ENCODE measurements around the gene NF1.
"Not testable (repeated sequence)": the region's sequence is repeated elsewhere in the genome, so short reads cannot be mapped to it uniquely, and the experiment has no call there.

Gene NF1

DNA sequence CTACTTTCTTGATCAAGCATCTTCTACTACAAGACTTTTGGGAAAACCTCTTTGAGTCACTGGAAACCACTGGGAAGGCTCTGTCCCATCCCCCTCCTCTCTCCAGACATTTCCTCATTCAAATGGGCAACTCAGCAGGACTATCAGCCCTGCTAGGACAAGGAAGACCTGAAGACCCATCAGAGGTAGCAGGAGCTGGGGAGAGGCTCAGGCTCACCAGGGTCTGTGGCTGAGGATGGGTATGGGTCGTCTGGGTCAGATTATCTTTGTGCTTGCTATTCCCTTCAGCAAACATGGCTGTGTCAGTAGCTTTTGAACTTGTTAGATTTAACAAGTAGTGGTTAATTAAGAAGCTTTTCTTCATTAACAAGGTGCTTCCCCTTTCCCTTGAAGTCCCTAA lies 15.0 kb upstream of the NF1 start:
- DNase-seq: no peak

DNA sequence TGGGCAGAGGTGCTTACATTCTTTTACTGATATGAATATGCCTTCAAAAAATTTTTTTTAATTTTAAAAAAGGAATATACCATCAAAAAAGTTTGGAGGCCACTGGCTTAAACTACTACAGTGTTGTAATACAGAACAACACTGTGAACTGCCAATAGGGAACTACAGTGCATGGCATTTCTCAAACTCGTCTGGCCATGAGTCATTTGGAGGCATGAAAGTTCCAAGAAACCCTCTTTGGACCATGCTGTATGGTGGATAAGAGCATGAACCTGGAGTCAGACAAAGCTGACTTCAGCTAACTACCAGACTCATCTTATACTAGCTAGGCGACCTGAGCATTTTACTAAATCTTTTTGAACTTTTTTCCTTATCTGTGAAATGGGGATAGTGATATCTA lies 9.2 kb upstream of the NF1 start:
- DNase-seq: no peak

DNA sequence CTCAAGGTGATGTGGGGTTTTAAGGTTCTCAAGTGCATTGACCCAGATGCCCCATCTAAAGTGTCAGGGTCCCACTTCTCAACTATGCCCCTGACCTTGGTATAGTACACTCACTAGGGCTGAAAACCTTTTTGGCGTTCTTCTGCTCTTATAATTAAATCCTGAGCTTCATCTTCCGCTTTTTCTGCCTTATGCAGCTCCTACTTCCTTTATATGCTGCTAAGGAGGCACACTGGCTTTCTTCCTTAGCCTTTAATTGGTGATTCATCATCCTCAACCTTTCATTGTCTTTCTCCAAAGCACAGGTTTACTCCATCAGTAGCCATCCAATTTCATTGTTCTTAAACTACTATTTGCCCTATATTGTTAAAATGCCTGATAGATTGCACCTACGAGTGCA lies 5.3 kb upstream of the NF1 start:
- DNase-seq: no peak

DNA sequence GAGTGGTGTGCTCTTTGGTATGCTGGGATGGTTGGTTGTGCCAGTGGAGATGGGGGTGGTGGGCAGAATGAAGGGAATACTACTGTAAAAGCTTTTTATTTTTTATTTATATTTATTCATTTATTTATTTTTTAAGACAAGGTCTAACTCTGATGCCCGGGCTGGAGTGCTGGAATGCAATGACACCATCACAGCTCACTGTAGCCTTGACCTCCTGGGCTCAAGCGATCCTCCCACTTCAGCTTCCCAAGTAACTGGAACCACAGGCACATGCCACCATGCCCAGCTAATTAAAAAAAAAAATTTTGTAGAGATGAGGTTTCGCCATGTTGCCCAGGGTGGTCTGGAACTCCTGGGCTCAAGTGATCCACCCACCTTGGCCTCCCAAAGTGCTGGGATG lies 4.1 kb upstream of the NF1 start:
- DNase-seq: not testable (repeated sequence)

DNA sequence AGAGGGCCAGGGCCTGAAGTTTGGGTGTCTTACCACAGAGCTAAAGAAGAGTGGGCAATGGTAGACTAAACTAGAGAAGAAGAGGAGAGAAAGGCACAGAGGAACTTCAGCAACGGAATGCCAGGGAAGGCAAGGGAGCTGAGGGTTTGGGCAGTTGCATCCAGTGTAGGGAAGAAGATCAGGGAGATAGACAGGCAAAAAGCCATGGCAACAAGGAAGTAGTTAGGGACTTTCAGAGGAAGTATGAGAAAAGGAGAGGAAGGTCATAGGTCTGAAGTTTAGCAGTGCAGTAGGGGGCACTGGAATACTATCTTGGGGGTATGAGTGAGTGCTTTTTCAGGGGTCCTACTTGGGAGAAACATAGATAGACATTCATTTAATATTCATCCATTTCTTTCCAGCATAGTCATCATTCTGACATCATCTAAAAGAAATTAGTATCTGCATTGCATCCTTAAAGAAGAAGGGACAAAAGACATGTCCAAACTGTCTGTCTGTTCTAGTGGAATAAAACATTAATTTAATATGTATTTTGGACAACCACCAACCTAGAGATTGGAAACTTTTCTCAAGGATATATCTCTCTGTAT lies 2.2 kb upstream of the NF1 start:
- no peak for DNase-seq

DNA sequence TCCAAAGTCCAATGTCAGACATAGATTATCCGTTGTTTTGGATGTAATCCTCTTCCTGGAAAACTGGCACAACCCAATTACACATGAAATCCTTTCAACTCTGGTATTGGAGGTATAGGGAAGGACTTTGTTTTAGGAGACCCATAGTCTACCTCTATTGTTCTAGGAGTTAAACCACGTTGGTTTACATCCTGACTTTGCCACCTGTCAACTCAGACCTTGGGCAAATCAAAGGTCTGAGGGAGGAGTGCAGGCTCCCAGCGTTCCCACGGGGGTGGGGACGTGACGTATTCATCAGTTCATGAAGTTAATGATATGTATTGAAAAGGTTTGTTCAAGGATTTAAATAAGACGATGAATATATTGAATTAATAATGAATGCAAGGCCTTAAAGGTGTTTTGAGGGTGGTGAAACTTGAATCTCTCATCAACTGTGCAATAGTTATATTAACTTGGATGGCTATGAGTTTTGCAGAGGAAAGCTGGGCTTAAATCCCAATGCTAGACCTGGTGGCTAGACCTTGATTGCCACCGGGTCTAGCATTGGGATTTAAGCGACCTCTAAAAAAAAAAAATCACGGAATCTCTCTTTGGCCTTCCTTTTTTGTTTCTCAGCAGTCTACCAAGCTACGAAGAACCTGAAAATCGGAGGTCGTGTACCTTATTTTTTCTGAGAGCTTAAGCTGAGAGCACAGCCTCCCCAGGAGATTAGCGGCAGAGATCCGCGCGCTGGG lies 744 bp upstream of the NF1 start:
- DNase-seq: no peak

DNA sequence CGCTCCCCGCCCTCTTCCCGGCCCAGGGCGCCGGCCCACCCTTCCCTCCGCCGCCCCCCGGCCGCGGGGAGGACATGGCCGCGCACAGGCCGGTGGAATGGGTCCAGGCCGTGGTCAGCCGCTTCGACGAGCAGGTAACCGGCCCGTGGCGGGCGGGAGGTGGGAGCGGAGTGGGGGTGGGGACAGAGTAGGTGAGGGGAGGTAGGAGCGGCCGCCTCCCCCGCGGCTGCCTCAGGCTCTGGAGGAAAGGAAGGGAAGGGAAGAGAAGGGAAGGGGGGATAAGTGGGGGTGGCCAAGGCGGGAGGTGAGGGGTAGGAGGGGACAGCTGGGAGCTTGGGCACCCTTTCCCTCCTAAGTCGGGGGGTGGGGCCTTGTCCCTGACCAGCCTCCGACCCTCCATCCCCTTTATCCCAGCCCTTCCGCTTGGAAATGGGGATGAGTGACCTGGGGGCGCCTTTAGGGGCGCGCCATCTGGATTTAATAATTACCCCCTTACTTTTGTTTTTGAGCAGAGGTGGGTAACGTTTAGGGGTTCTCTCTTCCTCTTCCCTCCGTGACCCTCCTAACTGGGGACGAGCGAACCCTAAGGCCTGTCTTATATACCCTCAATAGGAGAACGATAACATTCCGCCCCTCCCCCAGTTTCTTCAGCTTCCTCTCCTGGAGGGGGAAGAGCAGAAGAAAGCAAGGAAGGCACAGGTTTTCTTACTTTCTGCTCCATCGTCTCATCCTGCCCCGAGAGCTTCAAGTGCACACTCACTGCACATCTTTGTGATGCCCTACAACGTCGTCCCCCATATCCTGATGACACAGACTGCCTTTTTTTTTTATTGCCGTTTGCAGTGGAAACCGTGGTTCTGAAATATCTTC lies 694 bp downstream of the NF1 start:
- no peak for DNase-seq

DNA sequence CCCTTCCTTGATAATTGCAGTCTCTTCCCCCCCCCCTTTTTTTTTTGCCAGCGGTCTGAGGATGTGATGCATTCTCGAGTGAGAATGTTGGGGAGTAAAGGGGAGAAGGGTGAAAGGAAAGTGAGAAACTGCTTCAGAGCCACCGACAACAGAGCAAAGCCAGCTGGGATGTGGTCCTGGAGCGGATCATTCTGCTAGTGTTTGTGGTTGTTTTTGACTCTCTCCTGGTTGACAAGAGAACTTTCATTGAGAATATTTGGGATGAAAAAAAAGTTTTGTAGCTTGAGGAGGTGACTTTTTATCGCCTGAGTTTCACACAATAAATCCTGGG lies 1.3 kb downstream of the NF1 start:
- no peak for DNase-seq

DNA sequence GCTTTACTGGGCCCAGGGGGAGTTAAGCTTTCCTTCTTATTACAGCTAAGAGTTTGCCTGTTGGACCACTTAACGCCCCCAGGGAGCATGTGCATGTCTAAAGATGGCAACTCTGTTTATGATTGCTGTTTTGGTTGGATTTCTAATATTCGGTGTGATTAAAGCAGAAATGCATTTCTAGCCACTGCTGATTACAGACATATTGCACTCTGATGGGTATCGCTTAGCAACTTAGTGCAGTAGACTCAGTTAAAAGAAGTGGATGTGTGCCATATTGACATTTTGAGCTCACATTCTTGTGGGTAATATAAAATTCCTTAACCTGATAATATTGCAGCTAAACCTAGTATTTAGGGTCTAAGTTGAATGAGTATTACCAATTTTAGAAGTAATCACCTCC lies 4.2 kb downstream of the NF1 start:
- DNase-seq: no peak

DNA sequence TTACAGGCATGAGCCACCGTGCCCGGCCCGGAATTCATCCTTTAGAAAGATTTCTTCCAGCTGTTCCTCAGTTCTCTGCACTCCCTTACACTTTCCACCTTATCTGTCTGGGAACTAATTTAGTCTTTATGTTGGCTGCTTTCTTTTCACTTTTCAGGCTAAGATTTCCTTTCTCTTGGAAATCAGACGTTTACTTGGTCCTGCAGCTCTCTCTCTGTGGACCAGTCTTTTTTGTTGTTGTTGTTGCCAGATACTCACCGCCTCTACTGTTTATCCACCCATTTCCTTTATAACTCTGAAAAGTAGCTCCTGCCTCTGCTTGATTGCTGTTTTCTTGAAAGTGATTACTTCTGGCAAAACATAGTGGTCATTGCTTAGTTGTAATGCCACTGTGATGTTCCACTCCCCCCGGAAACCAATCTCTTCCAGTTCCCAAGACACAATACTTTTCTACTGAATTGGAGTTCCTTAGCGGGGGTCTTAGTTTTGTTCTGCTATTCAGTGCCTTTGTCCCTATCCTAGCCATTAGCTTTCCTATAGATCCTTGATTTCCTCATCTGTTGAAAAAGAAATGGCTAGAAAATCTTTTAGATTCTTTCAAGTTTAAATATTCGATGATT lies 6.2 kb downstream of the NF1 start:
- no peak for DNase-seq

DNA sequence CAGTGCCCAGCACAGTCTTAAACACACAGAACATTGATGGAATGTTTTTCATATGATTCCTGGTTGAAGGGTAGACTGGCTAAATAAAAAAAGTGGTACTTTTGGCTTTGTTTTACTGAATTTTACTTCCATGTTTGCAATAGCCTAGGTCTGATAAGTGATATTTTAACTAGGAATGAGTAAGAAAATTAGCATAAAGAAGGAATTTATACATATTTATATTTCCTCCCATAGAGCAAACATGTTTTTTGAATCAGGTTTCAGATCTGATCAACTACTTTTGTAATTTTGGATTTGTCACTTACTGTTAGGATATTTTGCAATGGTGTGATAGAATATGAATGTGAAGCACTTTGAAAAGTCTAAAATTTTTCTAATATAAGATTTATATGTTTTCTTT lies 7.2 kb downstream of the NF1 start:
- DNase-seq: no peak

DNA sequence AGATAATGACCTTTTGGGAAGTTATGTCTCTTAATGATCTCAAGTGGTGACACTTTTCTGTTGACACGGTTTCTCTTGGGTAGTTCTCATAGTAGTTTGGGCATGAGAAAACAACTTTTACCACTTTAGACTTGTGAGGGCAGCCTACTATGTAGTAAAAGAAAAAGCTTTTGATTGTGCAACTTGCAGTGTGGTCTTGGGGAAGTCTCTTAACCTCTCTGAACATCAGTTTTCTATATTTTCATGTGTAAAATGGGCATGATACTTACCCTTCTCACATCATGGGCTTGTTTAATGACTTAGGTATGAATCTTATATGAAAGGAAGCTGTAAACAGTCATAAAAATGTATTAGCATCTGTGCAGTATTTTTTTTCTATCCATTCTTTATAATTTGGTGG lies 11.2 kb downstream of the NF1 start:
- DNase-seq: no peak

DNA sequence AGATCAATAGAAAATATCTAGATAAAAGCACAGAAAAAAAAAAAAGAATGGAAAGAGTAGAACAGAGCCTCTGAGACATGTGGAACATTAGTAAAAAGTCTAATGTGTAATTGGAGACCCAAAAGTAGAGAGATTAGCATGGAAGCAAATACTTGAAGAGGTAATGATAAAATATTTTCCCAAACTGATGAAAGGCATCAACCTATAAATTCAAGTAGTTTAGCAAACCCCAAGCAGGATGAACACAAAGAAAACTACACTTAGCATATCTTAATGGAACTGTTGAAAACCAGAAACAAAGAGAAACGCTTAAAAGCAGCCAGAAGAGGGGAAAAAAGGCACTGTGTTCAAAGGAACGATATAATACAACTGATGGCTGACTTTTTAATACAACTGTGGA lies 16.4 kb downstream of the NF1 start:
- DNase-seq: no peak

DNA sequence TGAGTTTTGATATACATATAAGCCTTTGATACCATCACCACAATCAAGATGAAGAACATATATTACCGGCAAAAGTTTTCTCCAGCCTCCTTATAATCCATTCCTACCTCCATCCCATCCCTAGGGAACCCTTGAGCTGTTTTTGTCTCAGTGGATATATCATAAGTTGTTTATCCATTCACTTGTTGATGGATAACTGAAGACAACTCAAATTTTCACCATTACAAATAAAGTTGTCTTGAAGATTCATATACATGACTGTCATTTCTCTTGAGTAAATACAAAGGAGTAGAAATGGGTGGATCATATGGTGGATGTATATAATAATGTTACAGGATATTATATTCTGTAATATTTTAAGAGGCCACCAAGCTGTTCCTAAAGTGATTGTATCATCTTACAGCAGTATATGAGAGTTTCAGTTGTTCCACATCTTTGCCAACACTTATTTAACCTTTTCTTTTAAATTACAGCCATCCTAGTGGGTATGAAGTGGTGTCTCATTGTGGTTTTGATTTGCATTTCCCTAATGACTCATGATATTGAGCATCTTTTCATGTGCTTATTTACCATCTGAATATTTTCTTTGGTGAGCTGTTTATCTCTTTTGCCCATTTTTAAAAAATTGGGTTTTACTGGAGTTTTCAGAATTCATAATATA lies 17.4 kb downstream of the NF1 start:
- no peak for DNase-seq

DNA sequence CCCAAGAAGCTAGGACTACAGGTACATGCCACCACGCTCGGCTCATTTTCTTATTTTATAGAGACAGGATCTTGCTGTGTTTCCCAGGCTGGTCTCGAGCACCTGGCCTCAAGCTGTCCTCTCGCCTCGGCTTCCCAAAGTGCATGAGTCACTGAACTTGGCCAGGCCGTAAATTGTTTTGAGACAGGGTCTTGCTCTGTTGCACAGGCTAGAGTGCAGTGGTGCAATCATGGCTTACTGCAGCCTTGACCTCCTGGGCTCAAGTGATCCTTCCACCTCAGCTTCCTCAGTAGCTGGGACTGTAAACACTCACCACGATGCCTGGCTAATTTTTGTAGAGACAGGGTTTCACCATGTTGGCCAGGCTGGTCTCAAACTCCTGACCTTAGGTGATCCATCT lies 18.6 kb downstream of the NF1 start:
- DNase-seq: not testable (repeated sequence)

DNA sequence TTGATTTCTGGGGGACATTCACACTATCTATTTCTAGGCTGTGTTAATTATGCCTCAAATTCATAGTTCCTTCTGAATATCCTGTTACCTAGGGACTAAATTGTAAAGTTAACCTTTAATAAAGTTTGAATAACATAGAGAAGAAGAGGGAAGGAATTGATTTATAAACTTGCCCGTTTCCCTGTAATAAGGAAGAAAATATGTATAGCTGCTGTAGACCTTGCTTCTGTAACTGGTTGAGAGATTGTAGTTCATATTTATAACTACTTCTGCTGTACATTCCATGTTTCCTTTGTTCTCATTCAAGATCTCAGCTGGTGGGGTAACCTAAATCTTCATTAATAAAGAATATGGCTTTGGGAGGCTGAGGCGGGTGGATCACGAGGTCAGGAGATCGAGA lies 19.2 kb downstream of the NF1 start:
- no peak for DNase-seq

DNA sequence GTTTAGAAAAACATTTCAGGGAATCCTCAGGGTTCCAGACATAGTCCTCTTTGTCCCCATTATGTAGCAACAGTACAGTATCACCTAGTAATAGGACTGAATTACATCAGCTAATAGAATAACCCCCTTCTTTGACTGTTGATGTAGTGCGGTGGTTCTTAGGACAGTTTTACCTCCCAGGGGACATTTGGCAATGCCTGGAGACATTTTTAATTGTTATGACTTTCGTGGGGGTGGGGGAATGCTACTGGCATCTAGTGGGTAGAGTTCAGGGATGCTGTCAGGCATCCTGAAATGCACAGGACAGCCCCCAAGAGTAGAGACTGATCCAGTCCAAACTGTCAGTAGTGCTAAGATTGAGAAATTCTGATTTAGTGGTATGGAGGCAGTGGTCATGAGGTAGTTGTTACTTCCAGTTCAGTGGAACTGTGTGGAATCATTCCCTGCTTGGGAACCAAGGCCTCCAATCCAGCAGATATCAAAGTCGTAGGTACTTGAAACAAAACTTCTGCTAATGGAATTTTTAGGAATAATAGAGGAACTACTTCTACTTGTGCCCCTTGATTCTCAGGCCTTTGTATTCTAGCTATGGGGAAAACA lies 20.3 kb downstream of the NF1 start:
- DNase-seq: no peak

DNA sequence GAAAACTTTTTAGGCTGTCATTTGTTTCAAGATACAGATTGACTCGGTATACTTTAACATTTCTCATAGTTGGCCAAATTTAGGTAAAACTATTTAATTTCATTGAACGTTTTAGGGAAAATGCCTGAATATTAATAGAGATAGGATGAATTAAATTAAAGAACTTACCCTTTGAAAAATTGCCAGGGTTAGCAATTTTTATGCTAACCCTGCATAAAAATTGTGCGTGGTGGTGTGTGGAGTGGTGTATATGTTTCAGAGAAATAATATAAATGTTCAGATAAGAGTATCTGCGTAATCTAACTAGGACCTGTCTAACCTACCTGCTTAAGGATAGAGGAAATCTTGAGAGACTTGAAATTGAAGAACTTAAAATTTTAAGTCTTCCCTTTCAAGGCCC lies 21.4 kb downstream of the NF1 start:
- no peak for DNase-seq

DNA sequence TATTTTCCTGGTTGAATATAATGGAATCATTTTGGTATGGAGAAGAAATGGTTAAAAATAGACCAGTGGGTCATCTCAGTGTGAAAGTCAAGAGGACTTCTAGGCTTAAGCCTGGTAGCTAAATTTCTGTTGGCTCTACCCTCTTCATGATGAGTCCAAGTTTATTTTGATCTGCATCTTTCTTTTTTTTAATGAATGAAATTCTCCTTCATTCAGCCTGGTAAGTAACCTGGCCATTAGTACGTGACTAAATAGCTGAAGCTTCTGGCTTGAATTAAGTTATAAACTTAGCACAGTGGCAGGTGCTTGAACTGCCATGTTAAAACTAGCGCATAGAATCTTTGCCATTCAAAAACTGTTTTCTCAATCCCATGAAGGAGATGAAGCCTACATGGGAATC lies 28.0 kb downstream of the NF1 start:
- DNase-seq: no peak

DNA sequence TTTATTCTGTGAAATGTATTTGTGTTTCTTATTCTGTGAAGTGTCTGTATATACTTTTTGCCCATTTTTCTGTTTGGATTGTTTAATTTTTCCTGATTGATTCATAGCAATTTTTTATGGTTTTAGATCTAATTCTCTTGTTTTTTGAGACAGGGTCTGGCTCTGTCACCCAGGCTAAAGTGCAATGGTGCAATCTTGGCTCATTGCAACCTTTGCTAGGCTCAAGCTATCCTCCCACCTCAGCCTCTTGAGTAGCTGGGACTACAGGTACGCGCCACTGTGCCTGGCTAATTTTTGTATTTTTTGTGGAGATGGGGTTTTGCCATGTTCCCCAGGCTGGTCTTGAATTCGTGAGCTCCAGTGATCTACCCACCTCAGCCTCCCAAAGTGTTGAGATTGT lies 31.5 kb downstream of the NF1 start:
- no peak for DNase-seq

DNA sequence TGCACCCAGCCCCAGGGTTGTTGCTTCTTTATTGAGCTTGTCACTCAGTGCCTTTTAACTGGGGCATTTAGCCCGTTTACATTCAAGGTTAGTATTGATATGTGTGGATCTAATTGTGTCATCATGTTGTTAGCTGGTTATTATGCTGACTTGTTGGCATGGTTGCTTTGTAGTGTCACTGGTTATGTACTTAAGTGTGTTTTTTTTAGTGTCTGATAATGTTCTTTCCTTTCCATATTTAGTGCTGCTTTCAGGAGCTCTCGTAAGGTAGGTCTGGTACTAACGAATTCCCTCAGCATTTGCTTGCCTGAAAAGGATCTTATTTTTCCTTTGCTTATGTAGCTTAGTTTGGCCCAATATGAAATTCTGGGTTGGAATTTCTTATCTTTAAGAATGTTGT lies 33.5 kb downstream of the NF1 start:
- no peak for DNase-seq

DNA sequence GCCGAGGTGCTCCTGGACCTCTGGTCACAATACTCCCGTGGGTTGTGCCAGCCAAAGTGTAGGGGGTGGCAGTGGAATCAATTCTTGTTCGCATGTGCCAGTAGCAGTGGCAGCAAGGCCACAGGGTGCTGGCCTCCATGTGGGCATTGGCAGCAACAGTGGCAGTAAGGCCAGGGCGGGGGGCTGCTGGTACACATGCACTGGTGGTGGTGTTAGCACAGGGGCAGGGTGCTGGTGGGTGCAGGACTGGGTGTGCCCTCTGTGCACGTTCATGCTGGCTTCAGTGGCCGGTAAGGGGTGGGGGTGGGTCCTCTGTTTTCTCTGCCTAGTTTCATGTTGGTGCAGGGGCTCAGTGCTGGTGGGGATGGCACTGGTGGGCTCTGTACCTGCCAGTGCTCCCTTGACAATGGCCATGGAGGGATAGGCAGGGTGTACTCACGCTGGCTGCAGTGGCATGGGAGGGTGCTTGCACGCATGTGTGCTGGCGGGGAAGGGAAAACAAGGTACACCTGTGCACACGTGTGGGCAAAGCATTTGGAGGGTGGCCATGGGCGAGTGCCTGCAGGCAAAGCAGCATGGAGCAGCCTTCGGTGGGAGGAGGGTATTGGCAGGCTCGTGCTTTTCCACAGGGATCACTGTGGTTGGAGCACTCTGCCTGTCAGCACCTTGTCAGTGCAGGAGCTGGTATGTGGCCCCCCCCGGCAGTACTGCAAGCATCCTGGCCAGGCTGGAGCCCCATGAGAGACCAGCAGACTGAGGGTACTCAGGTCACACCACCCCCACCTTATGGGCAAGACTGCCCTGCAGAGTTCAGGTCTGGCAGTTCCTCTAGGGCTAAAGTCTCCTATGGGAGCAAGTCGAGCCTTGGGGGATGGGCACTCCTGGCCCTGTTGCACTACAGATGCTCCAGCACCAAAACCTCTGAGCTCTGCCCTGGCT lies 35.8 kb downstream of the NF1 start:
- DNase-seq: no peak
